ENCODE data around the gene STAM.

STAM gene

GRCh38 chr10:17758200-17758599 lies 114.2 kb downstream of the STAM start:
- DNase-seq (ENCODE audit: extremely low read depth in 1 of 2, low read depth in 1 of 2), result no peak

- DNase-seq (ENCODE audit: extremely low read depth in 1 of 2, low read depth in 1 of 2), result no peak
These were observed 114.9 kb downstream of the STAM start for GRCh38 chr10:17758896-17759295.

GRCh38 chr10:17764142-17764541 lies 120.2 kb downstream of the STAM start:
- DNase-seq (ENCODE audit: extremely low read depth in 1 of 2, low read depth in 1 of 2), result no peak

GRCh38 chr10:17765602-17766001 lies 121.7 kb downstream of the STAM start:
- no peak for DNase-seq (ENCODE audit: extremely low read depth in 1 of 2, low read depth in 1 of 2)

All from stimulated activated CD8-positive, alpha-beta memory T cell treated with anti-CD3 and anti-CD28 coated beads, Interleukin-7, amount 100 ng/mL, for 48 hours (primary cell).